ENCODE data around the gene C3orf62. TPM values are rescaled to one million over a fixed set of nuclear protein-coding genes. Genes with fewer than 3 reads are reported as not detected.

Gene C3orf62
- total RNA-seq (10 to 100 TPM in 1 of 7 donors, 1 to 10 TPM in 6; 1.3 to 11.1 (median 6.6) TPM), polyA plus RNA-seq (1 to 10 TPM; 5.0 to 7.9 TPM)
- long read RNA-seq, donor 1, full-length matches to known transcripts = 9 of 30 reads
- long read RNA-seq, donor 1, partial matches to known transcripts = 0 of 30 reads
- long read RNA-seq, donor 1, other reads (novel, unspliced or antisense) = 21 of 30 reads
- long read RNA-seq, donor 2, full-length matches to known transcripts = 5 of 5 reads
- long read RNA-seq, donor 2, partial matches to known transcripts = 0 of 5 reads
- long read RNA-seq, donor 2, other reads (novel, unspliced or antisense) = 0 of 5 reads
- long read RNA-seq, donor 3, full-length matches to known transcripts = 6 of 12 reads
- long read RNA-seq, donor 3, partial matches to known transcripts = 0 of 12 reads
- long read RNA-seq, donor 3, other reads (novel, unspliced or antisense) = 6 of 12 reads

DNA sequence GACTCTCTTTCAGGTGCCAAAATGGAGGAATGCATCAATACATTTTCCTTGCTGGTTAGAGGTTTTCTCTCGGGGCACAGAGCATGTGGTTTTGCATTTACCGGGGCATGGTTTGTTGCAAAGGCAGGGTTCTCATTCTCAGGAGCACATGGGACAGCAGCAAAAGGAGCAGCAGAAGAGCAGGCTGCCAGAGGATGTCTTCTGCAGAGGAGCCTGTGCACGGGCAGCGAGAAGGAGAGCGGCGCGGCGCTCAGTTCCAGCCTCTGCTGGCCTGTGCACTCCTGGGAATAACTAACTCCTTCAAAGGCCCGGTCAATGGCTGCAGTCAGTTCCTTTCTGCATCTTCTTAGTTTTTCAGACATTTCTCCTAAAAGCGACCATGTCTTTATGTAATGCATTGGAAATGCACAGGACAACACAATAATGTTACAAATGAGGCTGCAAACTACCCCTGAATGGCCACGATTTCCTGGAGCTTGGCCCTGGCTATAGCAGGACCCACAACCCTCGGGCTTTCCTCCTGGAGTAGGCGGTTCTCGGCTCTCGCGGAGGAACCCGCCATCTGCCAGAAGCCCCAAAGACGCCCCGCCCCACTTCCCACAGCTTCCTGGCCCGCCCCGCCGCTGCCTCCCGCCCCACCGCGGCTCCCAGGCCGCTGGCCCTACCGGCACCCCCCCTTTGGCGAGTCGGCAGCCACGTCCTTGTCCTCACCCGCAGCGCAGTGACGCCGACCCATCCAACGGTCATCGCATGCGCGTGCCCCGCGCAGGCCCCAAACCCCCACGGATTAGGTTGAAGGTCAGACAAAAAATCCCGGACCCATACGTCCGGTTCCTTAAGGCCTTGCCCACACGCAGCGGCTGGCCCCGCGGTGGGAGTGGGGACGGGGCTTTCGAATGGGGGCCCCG is at the start of gene C3orf62:
TSS of gene C3orf62 (minus strand) at position 758 of the 908 bp plus-strand sequence. CDS start at position 398, 360 bp downstream.
- 1 to 2% (median 2%) methylated on average over 41 to 51 of the region's 51 CpGs for WGBS, 3 donors
- intact Hi-C loops (cut with DNase I) = loop anchor here (5.0 to 10.0 kb wide), 2 partner anchors 102 to 104 kb away; partner anchors contain the start of gene KLHDC8B (in 4 of the 4)
- TF ChIP-seq, protein P1, sequence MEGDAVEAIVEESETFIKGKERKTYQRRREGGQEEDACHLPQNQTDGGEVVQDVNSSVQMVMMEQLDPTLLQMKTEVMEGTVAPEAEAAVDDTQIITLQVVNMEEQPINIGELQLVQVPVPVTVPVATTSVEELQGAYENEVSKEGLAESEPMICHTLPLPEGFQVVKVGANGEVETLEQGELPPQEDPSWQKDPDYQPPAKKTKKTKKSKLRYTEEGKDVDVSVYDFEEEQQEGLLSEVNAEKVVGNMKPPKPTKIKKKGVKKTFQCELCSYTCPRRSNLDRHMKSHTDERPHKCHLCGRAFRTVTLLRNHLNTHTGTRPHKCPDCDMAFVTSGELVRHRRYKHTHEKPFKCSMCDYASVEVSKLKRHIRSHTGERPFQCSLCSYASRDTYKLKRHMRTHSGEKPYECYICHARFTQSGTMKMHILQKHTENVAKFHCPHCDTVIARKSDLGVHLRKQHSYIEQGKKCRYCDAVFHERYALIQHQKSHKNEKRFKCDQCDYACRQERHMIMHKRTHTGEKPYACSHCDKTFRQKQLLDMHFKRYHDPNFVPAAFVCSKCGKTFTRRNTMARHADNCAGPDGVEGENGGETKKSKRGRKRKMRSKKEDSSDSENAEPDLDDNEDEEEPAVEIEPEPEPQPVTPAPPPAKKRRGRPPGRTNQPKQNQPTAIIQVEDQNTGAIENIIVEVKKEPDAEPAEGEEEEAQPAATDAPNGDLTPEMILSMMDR (IDR thresholded peaks at IDR 0.05) = no peak
- TF ChIP-seq EP300 (IDR thresholded peaks at IDR 0.05) (no peak), POLR2A (IDR thresholded peaks at IDR 0.05) (peak; percentile 57)
- no peaks in the 10 kb centered on the region for H3K27me3 ChIP-seq
- H3K4me3 ChIP-seq = peak within 1 kb of the TSS; percentile 42
- H3K36me3 ChIP-seq = no peaks in the 10 kb centered on the region
- peak; percentile 92 to 95 (median 92) for DNase-seq
- peak within 1 kb of the TSS; percentile 84 to 97 for H3K27ac ChIP-seq
- H3K4me1 ChIP-seq (ENCODE audit: insufficient read depth) = peaks cover 15% of the 10 kb centered on the region
- H3K9me3 ChIP-seq = no peaks in the 10 kb centered on the region

DNA sequence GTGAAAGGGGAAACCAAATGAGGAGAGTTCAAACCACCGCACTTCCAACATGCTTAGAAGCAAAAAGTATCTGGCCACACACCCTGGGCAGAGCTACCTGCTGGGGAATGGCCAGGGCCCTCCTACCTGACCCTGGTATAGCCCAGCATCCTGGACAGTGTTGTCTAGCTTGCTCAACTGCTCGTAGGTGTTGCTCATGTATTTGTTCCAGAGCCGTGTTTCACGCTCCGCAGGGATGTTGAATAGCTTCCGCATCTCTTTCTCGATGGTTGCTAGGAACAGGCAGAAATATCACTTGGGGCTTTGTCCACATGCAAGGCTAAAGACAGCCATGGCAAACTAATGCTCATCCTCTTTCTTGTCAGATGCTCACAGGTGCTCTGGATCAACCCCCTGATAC is 47.7 kb upstream of the C3orf62 start:
- Histone ChIP-seq H3K36me3 (no peaks in the 10 kb centered on the region), H3K4me1 (ENCODE audit: insufficient read depth) (no peaks in the 10 kb centered on the region), H3K9me3 (no peaks in the 10 kb centered on the region), H3K27me3 (no peaks in the 10 kb centered on the region), H3K27ac (no peak overlapping the region), H3K4me3 (no peak overlapping the region)
- intact Hi-C loops (cut with DNase I) = no loop called here
- no peak for DNase-seq
- 91 to 94% (median 93%) methylated on average over 7 of the region's 7 CpGs for WGBS, 3 donors
- TF ChIP-seq POLR2A (IDR thresholded peaks at IDR 0.05) = no peak
- TF ChIP-seq EP300 (IDR thresholded peaks at IDR 0.05) = no peak
- TF ChIP-seq, protein P1 (IDR thresholded peaks at IDR 0.05) = no peak

DNA sequence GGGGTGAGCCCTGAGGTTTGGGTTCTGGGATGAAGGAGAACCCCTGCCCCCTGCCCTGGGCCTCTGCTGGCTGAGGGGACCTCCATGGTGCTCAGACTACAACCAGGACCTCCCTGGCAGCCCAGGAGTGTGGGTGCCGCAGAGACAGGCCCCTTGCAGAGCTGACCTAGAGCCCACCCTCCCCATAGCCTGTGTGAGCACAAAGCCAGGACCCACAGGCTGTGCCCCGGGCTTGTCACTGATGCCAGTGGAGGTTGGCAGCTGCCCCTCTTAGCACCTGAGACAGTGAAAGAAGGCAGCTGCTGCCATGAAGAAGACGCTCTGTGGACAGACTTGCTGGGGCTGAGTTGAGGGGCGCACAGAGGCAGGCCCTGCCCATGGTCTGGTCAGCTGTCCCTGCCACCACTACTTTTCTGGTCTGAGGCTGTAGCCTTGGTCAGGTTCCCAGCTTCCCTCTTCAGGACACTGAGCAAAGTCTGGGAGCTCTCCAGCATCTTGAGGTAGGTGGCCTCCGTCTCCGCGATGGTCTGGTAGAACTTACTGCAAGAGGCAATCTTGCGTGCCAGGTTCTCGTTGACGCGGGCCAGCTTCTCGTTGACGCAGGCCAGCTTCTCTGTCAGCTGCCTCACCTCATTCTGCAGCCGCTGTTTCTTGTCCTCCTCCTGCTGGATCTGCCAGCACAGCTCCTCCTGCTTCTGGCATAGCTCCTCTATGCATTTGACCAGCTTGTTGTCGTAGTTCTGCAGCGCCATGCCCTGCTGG is 39.8 kb upstream of the C3orf62 start:
- H3K27ac ChIP-seq = no peak overlapping the region
- H3K4me3 ChIP-seq = no peak overlapping the region
- no peaks in the 10 kb centered on the region for H3K9me3 ChIP-seq
- intact Hi-C loops (cut with DNase I) = no loop called here
- no peaks in the 10 kb centered on the region for H3K36me3 ChIP-seq
- no peaks in the 10 kb centered on the region for H3K4me1 ChIP-seq (ENCODE audit: insufficient read depth)
- DNase-seq = no peak
- WGBS, 3 donors = 80 to 89% (median 88%) methylated on average over 16 of the region's 16 CpGs
- no peaks in the 10 kb centered on the region for H3K27me3 ChIP-seq
- TF ChIP-seq EP300 (IDR thresholded peaks at IDR 0.05) (no peak), POLR2A (IDR thresholded peaks at IDR 0.05) (no peak)
- TF ChIP-seq, protein P1 (IDR thresholded peaks at IDR 0.05) = no peak

Measured in ovary (tissue), 10 donors.